BE2C (cell line): ENCODE measurements around the gene TTLL7.

ENCODE experiments used
- DNase-seq: peaks from one replicate; pipeline ENCODE4 v3.0.0-alpha.2; 2020
- H3K27me3 ChIP-seq: fragments of 250-450 bp; sonication (Bioruptor Pico); 2 replicates; pipeline ENCODE4 v1.5.1; 2020; ENCODE audit warnings: mild to moderate bottlenecking
- H3K36me3 ChIP-seq: fragments of 250-450 bp; sonication (Bioruptor Pico); 2 replicates; pipeline ENCODE4 v1.5.1; 2020; ENCODE audit warnings: mild to moderate bottlenecking
- H3K4me1 ChIP-seq: fragments of 250-450 bp; sonication (Bioruptor Pico); 2 replicates; pipeline ENCODE4 v1.5.1; 2020
- H3K4me3 ChIP-seq: 2 replicates; pipeline ENCODE4 v1.5.1; 2011; ENCODE audit warnings: low read depth, low read length
- H3K9me3 ChIP-seq: fragments of 250-450 bp; sonication (Bioruptor Pico); 2 replicates; pipeline ENCODE4 v1.5.1; 2020
- TF ChIP-seq, protein P1 (sequence below): IDR thresholded peaks from 2 replicates; pipeline ENCODE4 v1.5.1; 2012; ENCODE audit warnings: mild to moderate bottlenecking, low read depth, low read length

The TTLL7 gene

GRCh38 chr1:83815330-83815729 is 183.6 kb downstream of the TTLL7 start:
- H3K4me3 ChIP-seq = no peak overlapping the region
- TF ChIP-seq, protein P1, sequence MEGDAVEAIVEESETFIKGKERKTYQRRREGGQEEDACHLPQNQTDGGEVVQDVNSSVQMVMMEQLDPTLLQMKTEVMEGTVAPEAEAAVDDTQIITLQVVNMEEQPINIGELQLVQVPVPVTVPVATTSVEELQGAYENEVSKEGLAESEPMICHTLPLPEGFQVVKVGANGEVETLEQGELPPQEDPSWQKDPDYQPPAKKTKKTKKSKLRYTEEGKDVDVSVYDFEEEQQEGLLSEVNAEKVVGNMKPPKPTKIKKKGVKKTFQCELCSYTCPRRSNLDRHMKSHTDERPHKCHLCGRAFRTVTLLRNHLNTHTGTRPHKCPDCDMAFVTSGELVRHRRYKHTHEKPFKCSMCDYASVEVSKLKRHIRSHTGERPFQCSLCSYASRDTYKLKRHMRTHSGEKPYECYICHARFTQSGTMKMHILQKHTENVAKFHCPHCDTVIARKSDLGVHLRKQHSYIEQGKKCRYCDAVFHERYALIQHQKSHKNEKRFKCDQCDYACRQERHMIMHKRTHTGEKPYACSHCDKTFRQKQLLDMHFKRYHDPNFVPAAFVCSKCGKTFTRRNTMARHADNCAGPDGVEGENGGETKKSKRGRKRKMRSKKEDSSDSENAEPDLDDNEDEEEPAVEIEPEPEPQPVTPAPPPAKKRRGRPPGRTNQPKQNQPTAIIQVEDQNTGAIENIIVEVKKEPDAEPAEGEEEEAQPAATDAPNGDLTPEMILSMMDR = no peak
- DNase-seq = no peak
- no peaks in the 10 kb centered on the region for H3K9me3 ChIP-seq
- no peaks in the 10 kb centered on the region for H3K27me3 ChIP-seq
- no peaks in the 10 kb centered on the region for H3K36me3 ChIP-seq
- H3K4me1 ChIP-seq = peaks cover 13% of the 10 kb centered on the region
